Immature natural killer cell (primary cell): ENCODE data around the gene PAPOLA. TPM values are rescaled to one million over a fixed set of nuclear protein-coding genes. Genes with fewer than 3 reads are reported as not detected.
A peak's percentile ranks its signal among the peaks of the same experiment; 100 is the strongest.

Experiments
- DNase-seq, 3 donors: peaks; one replicate each; pipeline ENCODE4 v3.0.0; 2022; ENCODE audit warnings: mixed read lengths in 1 of 3
- H3K27ac Mint-ChIP-seq, 6 donors: one replicate each; pipeline ENCODE4 v1.8.0; 2020; ENCODE audit warnings: mixed read lengths in 6 of 6, mild to moderate bottlenecking in 5 of 6, inconsistent platforms in 4 of 6, moderate library complexity in 3 of 6
- H3K27me3 Mint-ChIP-seq, 3 donors: one replicate each; pipeline ENCODE4 v1.8.0; 2020 to 2021; ENCODE audit warnings: low read depth in 3 of 3, mild to moderate bottlenecking in 3 of 3, mixed read lengths in 3 of 3, moderate library complexity in 3 of 3, inconsistent platforms in 1 of 3
- H3K36me3 Mint-ChIP-seq, 3 donors: one replicate each; pipeline ENCODE4 v1.8.0; 2020; ENCODE audit warnings: mixed read lengths in 3 of 3, inconsistent platforms in 2 of 3, mild to moderate bottlenecking in 2 of 3
- H3K4me1 Mint-ChIP-seq, 2 donors: one replicate each; pipeline ENCODE4 v1.8.0; 2020; ENCODE audit warnings: inconsistent platforms in 2 of 2, mild to moderate bottlenecking in 2 of 2, mixed read lengths in 2 of 2, moderate library complexity in 1 of 2
- H3K4me3 Mint-ChIP-seq, 5 donors: one replicate each; pipeline ENCODE4 v1.8.0; 2020; ENCODE audit warnings: mild to moderate bottlenecking in 5 of 5, mixed read lengths in 5 of 5, inconsistent platforms in 3 of 5, moderate library complexity in 3 of 5
- H3K9me3 Mint-ChIP-seq, 6 donors: one replicate each; pipeline ENCODE4 v1.8.0; 2020; ENCODE audit warnings: mild to moderate bottlenecking in 6 of 6, mixed read lengths in 6 of 6, inconsistent platforms in 4 of 6, moderate library complexity in 3 of 6
- polyA plus RNA-seq, 3 donors: library from polyadenylated mRNA; unstranded; fragments of 300-500 nt; fragmentation: Illumina TruSeq; gene quantifications; one replicate each; pipeline ENCODE4 v1.2.3, GENCODE V29; 2021

Gene PAPOLA
- polyA plus RNA-seq, 3 donors from 2014 or later = 65.8 to 77.1 (median 73.0) TPM

DNA sequence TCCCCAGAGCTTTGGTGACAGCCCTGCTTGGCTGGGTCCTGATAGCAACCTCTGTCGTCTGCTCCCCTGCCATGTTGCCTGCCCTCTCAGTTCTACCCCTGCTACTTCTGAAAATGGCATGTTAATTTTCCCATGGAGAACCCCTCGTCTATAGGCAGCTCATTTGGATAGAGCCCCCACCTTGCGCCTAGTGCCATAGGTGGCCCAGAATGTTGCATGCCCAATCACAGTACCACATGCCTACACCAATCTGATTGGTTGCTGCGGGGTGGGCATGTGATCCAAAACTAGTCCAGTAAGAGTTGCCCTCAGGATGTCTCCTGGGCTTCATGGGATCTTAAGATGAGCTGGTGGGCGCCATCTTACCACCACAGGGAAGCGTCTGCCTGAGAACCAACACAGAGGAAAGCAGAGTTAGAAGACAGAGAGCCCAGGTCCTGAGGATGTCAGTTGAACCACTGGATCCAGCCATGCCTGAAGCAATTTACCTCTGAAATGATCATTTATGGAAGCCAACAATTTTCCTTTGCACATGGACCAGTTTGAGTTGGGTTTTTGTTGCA, 85.7 kb downstream of the PAPOLA start:
- Mint-ChIP-seq H3K9me3 (no peaks in the 10 kb centered on the region), H3K4me1 (peaks cover 0 to 12% of the 10 kb centered on the region in 2 donors), H3K27ac (no peak overlapping the region), H3K4me3 (no peak overlapping the region), H3K36me3 (no peaks in the 10 kb centered on the region), H3K27me3 (peaks cover 2 to 17% (median 8%) of the 10 kb centered on the region in 3 donors)
- DNase-seq = no peak

DNA sequence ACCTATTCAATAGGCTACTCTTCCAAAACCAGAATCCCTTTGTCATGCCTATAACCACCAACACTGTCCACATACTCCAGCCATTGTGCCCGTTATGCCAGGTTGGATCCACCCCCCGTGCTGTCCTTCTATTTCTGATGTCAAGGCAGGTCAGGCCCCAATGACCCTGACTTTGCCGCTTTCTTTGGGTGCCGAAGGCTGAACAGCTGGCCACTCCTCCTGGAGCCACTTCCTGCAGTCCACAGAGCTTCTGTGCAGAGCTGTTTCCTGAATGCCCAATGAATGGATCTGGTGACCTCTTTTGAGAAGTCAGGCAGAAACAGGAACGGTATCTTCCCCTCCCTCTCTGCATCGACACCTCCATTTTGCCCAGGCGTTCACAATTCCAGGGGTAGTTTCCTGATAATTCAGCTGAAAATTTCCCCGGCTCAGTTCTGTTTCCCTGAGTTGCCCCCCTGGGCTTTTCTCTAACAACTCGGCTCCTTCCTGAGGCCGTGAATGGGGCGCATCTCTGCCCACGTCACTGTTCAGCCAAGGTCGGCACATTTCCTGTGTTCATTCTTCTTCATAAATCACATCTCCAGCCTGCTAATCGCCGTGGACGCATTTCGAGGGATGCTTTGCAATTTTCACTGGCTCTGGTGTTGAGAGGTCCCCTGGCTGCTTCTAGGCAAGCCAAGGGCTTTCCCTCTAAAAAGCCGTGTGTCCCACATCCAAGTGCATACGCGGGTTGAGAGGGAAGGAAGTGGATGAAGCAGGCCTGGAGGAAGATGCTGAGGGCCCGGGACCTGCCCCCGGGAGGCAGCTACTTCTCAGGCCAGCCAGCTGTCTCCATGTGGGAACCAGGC, 86.5 kb downstream of the PAPOLA start:
- Mint-ChIP-seq H3K4me3 (no peak overlapping the region), H3K36me3 (no peaks in the 10 kb centered on the region), H3K9me3 (no peaks in the 10 kb centered on the region), H3K27me3 (peaks cover 2 to 19% (median 13%) of the 10 kb centered on the region in 3 donors), H3K27ac (no peak overlapping the region), H3K4me1 (peaks cover 0 to 11% of the 10 kb centered on the region in 2 donors)
- DNase-seq = no peak

- no peak for DNase-seq
- Mint-ChIP-seq H3K9me3 (no peaks in the 10 kb centered on the region), H3K36me3 (no peaks in the 10 kb centered on the region), H3K4me1 (peaks cover 0 to 11% of the 10 kb centered on the region in 2 donors), H3K27ac (no peak overlapping the region), H3K4me3 (no peak overlapping the region), H3K27me3 (peaks cover 5 to 22% (median 13%) of the 10 kb centered on the region in 3 donors)
Observed at GRCh38 chr14:96589577-96589976, 87.4 kb downstream of the PAPOLA start.

GRCh38 chr14:96590190-96590864, 88.1 kb downstream of the PAPOLA start:
- H3K27ac Mint-ChIP-seq = no peak overlapping the region
- H3K9me3 Mint-ChIP-seq = no peaks in the 10 kb centered on the region
- no peak for DNase-seq
- no peaks in the 10 kb centered on the region for H3K36me3 Mint-ChIP-seq
- H3K4me3 Mint-ChIP-seq = no peak overlapping the region
- H3K4me1 Mint-ChIP-seq = peaks cover 0 to 11% of the 10 kb centered on the region in 2 donors
- peaks cover 5 to 22% (median 13%) of the 10 kb centered on the region in 3 donors for H3K27me3 Mint-ChIP-seq

- peak in 2 of 3 donors; percentile 15 to 22 for DNase-seq
- peak overlapping the region; percentile 24 to 77 (median 44) for H3K4me3 Mint-ChIP-seq
- peaks cover 0 to 11% of the 10 kb centered on the region in 2 donors for H3K4me1 Mint-ChIP-seq
- peaks cover 5 to 22% (median 13%) of the 10 kb centered on the region in 3 donors for H3K27me3 Mint-ChIP-seq
- H3K9me3 Mint-ChIP-seq = no peaks in the 10 kb centered on the region
- no peak overlapping the region for H3K27ac Mint-ChIP-seq
- no peaks in the 10 kb centered on the region for H3K36me3 Mint-ChIP-seq
Observed at GRCh38 chr14:96592591-96593386, 90.6 kb downstream of the PAPOLA start.

GRCh38 chr14:96594961-96595360, 92.8 kb downstream of the PAPOLA start:
- H3K27ac Mint-ChIP-seq = no peak overlapping the region
- peaks cover 0 to 9% of the 10 kb centered on the region in 2 donors for H3K4me1 Mint-ChIP-seq
- no peaks in the 10 kb centered on the region for H3K36me3 Mint-ChIP-seq
- DNase-seq = no peak
- H3K9me3 Mint-ChIP-seq = no peaks in the 10 kb centered on the region
- peaks cover 6 to 11% (median 8%) of the 10 kb centered on the region in 3 donors for H3K27me3 Mint-ChIP-seq
- no peak overlapping the region for H3K4me3 Mint-ChIP-seq

- no peaks in the 10 kb centered on the region for H3K9me3 Mint-ChIP-seq
- peaks cover 5 to 8% (median 6%) of the 10 kb centered on the region in 3 donors for H3K27me3 Mint-ChIP-seq
- no peak for DNase-seq
- peaks cover 0 to 3% of the 10 kb centered on the region in 2 donors for H3K4me1 Mint-ChIP-seq
- H3K27ac Mint-ChIP-seq = no peak overlapping the region
- no peaks in the 10 kb centered on the region for H3K36me3 Mint-ChIP-seq
- H3K4me3 Mint-ChIP-seq = no peak overlapping the region
Observed at GRCh38 chr14:96597680-96598079, 95.5 kb downstream of the PAPOLA start.

DNA sequence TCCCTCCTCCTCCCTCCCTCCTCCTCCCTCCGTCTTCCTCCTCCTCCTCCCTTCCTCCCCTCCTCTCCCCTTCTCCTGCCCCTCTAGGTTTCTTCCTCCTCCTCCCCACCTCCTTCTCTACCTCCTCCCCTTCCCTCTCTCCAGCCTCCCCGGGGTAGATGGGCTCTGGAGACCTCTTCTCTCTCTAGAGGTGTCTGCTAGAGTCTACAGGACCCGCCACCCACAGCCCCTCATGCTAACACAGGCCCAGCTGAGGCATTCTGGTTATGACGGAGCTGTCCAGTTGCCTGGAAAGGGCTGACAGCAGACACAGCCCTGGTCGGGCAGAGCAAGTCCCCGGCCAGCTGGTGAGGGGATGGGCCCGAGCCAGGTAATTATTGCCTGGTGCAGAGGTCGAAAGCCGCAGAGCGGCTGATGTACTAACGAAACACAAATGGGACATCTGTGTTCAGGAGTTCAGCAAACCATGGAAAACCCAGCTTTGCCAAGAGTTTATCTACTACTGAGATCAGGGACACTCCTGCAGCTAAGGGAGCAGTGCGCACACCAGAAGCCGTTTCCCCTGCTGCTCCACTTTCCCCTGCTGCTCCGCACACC, 96.2 kb downstream of the PAPOLA start:
- Mint-ChIP-seq H3K27ac (no peak overlapping the region), H3K4me1 (no peaks in the 10 kb centered on the region), H3K4me3 (no peak overlapping the region), H3K9me3 (no peaks in the 10 kb centered on the region), H3K36me3 (no peaks in the 10 kb centered on the region), H3K27me3 (peaks cover 3 to 6% (median 5%) of the 10 kb centered on the region in 3 donors)
- no peak for DNase-seq

GRCh38 chr14:96599076-96599475, 96.9 kb downstream of the PAPOLA start:
- H3K4me3 Mint-ChIP-seq = no peak overlapping the region
- no peaks in the 10 kb centered on the region for H3K9me3 Mint-ChIP-seq
- no peaks in the 10 kb centered on the region for H3K36me3 Mint-ChIP-seq
- H3K27me3 Mint-ChIP-seq = peaks cover 3 to 6% (median 4%) of the 10 kb centered on the region in 3 donors
- no peaks in the 10 kb centered on the region for H3K4me1 Mint-ChIP-seq
- no peak for DNase-seq
- no peak overlapping the region for H3K27ac Mint-ChIP-seq

- no peak overlapping the region for H3K4me3 Mint-ChIP-seq
Observed at GRCh38 chr14:96602186-96602585, 100.0 kb downstream of the PAPOLA start.

DNA sequence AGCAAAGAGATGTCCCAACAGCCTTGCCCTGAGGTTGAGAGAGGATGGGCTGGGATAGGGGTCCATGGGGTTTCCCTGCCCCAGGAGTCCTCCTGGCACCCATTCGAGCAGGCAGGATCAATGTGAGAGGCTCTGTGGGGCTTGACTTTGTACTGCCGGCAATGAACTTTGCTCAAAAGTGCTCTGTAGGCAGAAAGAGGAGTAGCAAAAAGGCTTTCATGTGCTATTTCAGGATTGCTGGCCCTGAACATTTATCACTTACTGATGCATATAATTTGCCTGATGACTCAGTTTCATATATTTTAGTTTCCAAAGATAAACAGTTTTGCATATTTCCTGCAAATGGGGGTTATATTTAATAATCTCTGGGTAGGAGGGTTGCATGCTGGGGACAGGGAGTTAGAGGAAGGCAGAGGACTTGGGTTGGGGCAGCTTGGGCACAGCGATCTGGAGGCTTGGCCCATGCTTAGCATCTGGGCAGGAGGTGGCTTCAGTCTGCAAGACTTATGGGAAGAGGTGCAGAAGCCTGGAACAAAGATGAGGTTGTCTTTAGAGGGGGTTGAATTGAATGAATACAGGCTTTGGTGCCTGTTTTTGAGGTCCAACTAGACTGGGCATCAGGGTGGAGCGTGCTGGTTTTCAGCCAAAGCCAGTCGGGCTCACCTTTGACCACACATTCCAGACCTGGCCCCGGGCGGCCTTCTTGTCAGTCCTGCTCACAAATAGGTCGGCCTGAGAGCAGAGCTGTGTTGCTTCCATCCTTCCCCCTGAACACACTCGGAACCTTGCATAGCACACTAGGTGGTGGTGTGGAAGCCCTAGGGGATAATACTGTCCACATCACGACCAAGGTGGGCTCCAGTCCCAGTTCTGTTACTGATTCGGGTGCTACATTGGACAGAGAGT, 101.4 kb downstream of the PAPOLA start:
- Mint-ChIP-seq H3K9me3 (no peaks in the 10 kb centered on the region), H3K4me1 (no peaks in the 10 kb centered on the region), H3K27ac (no peak overlapping the region), H3K27me3 (peaks cover 0 to 3% (median 3%) of the 10 kb centered on the region in 3 donors), H3K36me3 (no peaks in the 10 kb centered on the region), H3K4me3 (no peak overlapping the region)
- no peak for DNase-seq

More at GRCh38 chr14:96602186-96602585, 100.0 kb downstream of the PAPOLA start:
- DNase-seq = no peak
- peaks cover 0 to 3% (median 3%) of the 10 kb centered on the region in 3 donors for H3K27me3 Mint-ChIP-seq
- no peak overlapping the region for H3K27ac Mint-ChIP-seq
- H3K9me3 Mint-ChIP-seq = no peaks in the 10 kb centered on the region
- no peaks in the 10 kb centered on the region for H3K36me3 Mint-ChIP-seq
- H3K4me1 Mint-ChIP-seq = no peaks in the 10 kb centered on the region

DNA sequence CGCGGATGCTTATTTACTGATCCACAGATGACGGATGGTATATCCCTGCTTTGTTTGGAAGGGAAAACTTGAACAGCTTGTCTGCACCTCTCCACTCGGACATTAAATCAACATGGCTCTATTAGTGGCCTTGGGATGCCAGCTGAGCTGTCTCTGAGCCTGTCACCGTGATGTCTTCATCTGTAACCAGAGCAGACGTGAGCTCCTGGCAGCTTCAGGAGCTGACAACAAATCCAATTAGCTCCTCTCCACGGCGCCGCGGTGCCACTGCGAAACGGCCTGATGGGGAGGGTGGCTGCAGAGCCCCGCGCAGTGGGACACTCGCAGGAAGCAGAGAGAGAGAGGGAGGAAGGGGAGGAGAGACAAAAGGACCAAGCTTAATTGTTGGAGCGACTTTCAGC, 112.3 kb downstream of the PAPOLA start:
- Mint-ChIP-seq H3K27ac (no peak overlapping the region), H3K4me3 (no peak overlapping the region), H3K4me1 (no peaks in the 10 kb centered on the region), H3K9me3 (no peaks in the 10 kb centered on the region), H3K36me3 (no peaks in the 10 kb centered on the region), H3K27me3 (peaks cover 5 to 7% (median 6%) of the 10 kb centered on the region in 3 donors)
- DNase-seq = no peak
